Measurements from ENCODE around the gene TUBE1. TPM values are rescaled to one million over a fixed set of nuclear protein-coding genes. Genes with fewer than 3 reads are reported as not detected.

TUBE1 gene
- total RNA-seq (10 to 100 TPM in 2 of 6 donors, 1 to 10 TPM in 4; 7.6 to 12.3 (median 9.7) TPM), polyA plus RNA-seq (10 to 100 TPM in 1 of 2 donors, 1 to 10 TPM in 1; 8.9 to 17.7 TPM)

GRCh38 chr6:112087136-112087911 is at the start of gene TUBE1, which contains the start of gene FAM229B:
Gene TUBE1, minus strand, starts transcription at chr6:112087482. Its CDS starts 48 bp downstream, at chr6:112087434.
Gene FAM229B, plus strand, starts transcription at chr6:112087591. Its CDS starts 11,693 bp downstream, at chr6:112099284.
- 0 to 1% methylated on average over 59 to 60 of the region's 60 CpGs for WGBS, 2 donors
- FAIRE-seq (no peak), ATAC-seq (peak; percentile 98 to 100 (median 99)), DNase-seq (peak; percentile 86 to 95 (median 90))
- peak within 1 kb of the TSS; percentile 58 to 85 (median 78) for H3K27ac ChIP-seq
- no peaks in the 10 kb centered on the region for H3K9me3 ChIP-seq
- intact Hi-C loops (cut with DNase I) = no loop called here
- H3K27me3 ChIP-seq = no peaks in the 10 kb centered on the region
- H3K4me3 ChIP-seq = peak within 1 kb of the TSS; percentile 69 to 89 (median 76)
- no peaks in the 10 kb centered on the region for H3K36me3 ChIP-seq
- H3K4me1 ChIP-seq = peaks cover 5 to 10% (median 10%) of the 10 kb centered on the region in 3 donors
- TF ChIP-seq CTCF (IDR thresholded peaks at IDR 0.05) = no peak

GRCh38 chr6:112130878-112131277 is 43.6 kb upstream of the TUBE1 start:
- Histone ChIP-seq H3K4me3 (no peak overlapping the region), H3K36me3 (no peaks in the 10 kb centered on the region), H3K9me3 (no peaks in the 10 kb centered on the region), H3K4me1 (no peaks in the 10 kb centered on the region), H3K27ac (no peak overlapping the region), H3K27me3 (peaks cover 0 to 3% (median 0%) of the 10 kb centered on the region in 4 donors)
- intact Hi-C loops (cut with DNase I) = no loop called here
- TF ChIP-seq CTCF (IDR thresholded peaks at IDR 0.05) = no peak
- 51 to 56% methylated on average over 3 of the region's 3 CpGs for WGBS, 2 donors
- FAIRE-seq (no peak), DNase-seq (no peak), ATAC-seq (no peak)

- no peak for FAIRE-seq
- Histone ChIP-seq H3K27ac (no peak overlapping the region), H3K4me1 (no peaks in the 10 kb centered on the region), H3K27me3 (peaks cover 0 to 3% (median 0%) of the 10 kb centered on the region in 4 donors), H3K9me3 (no peaks in the 10 kb centered on the region), H3K4me3 (no peak overlapping the region), H3K36me3 (no peaks in the 10 kb centered on the region)
- 41 to 46% methylated on average over 5 of the region's 5 CpGs for WGBS, 2 donors
- no peak for ATAC-seq
- DNase-seq = no peak
- TF ChIP-seq CTCF (IDR thresholded peaks at IDR 0.05) = no peak
- intact Hi-C loops (cut with DNase I) = no loop called here
These were observed 40.9 kb upstream of the TUBE1 start for GRCh38 chr6:112128208-112128607.

- H3K4me1 ChIP-seq = no peaks in the 10 kb centered on the region
- FAIRE-seq = no peak
- H3K27me3 ChIP-seq = peaks cover 0 to 6% (median 0%) of the 10 kb centered on the region in 4 donors
- H3K36me3 ChIP-seq = no peaks in the 10 kb centered on the region
- intact Hi-C loops (cut with DNase I) = no loop called here
- TF ChIP-seq CTCF (IDR thresholded peaks at IDR 0.05) = no peak
- WGBS, 2 donors = 90 to 92% methylated on average over 1 of the region's 1 CpG
- ATAC-seq = no peak
- no peaks in the 10 kb centered on the region for H3K9me3 ChIP-seq
- no peak overlapping the region for H3K4me3 ChIP-seq
- no peak overlapping the region for H3K27ac ChIP-seq
- DNase-seq = no peak
These were observed 36.7 kb upstream of the TUBE1 start for GRCh38 chr6:112123982-112124381.

- H3K9me3 ChIP-seq = no peaks in the 10 kb centered on the region
- ATAC-seq = no peak
- H3K4me1 ChIP-seq = no peaks in the 10 kb centered on the region
- no peak overlapping the region for H3K4me3 ChIP-seq
- no peak for DNase-seq
- intact Hi-C loops (cut with DNase I) = no loop called here
- no peak for FAIRE-seq
- H3K36me3 ChIP-seq = no peaks in the 10 kb centered on the region
- no peak overlapping the region for H3K27ac ChIP-seq
- H3K27me3 ChIP-seq = peaks cover 0 to 6% (median 0%) of the 10 kb centered on the region in 4 donors
- TF ChIP-seq CTCF (IDR thresholded peaks at IDR 0.05) = no peak
- 88% methylated on average over 2 of the region's 2 CpGs for WGBS, 2 donors
These were observed 35.5 kb upstream of the TUBE1 start for GRCh38 chr6:112122756-112123155.
